WTC11 (cell line): ENCODE results near the gene NR4A3.

Experiments
- AFF4 ChIP-seq: sonication (generic); formaldehyde crosslinking; IDR thresholded peaks from 2 replicates; pipeline ENCODE4 v1.8.1; 2023; ENCODE audit warnings: mild to moderate bottlenecking, missing genetic modification reagents, borderline replicate concordance
- CTCF ChIP-seq: fragments of 200-600 bp; IDR thresholded peaks from 2 replicates; pipeline ENCODE4 v1.8.0; 2022; ENCODE audit warnings: antibody characterized with exemption
- MAX ChIP-seq: sonication (generic); formaldehyde crosslinking; IDR thresholded peaks from 2 replicates; pipeline ENCODE4 v1.8.0; 2022; ENCODE audit warnings: mild to moderate bottlenecking, missing genetic modification reagents
- NFATC4 ChIP-seq: fragments of 250-450 bp; sonication (Bioruptor Pico); IDR thresholded peaks from 2 replicates; pipeline ENCODE4 v1.9.0; 2021; ENCODE audit warnings: mild to moderate bottlenecking
- NFE2L1 ChIP-seq: sonication (generic); formaldehyde crosslinking; IDR thresholded peaks from 2 replicates; pipeline ENCODE4 v1.8.1; 2023; ENCODE audit warnings: missing genetic modification reagents
- NFYB ChIP-seq: sonication (generic); formaldehyde crosslinking; conservative IDR thresholded peaks from 2 replicates; pipeline ENCODE4 v1.8.0; 2022; ENCODE audit warnings: low read depth, missing genetic modification reagents
- RORB ChIP-seq: fragments of 250-450 bp; sonication (Bioruptor Pico); IDR thresholded peaks from 2 replicates; pipeline ENCODE4 v1.9.0; 2021; ENCODE audit warnings: mild to moderate bottlenecking
- SP1 ChIP-seq: sonication (generic); formaldehyde crosslinking; conservative IDR thresholded peaks from 2 replicates; pipeline ENCODE4 v1.8.1; 2022; ENCODE audit warnings: missing genetic modification reagents
- ZNF121 ChIP-seq: sonication (generic); formaldehyde crosslinking; IDR thresholded peaks from 2 replicates; pipeline ENCODE4 v1.8.0; 2023; ENCODE audit warnings: missing genetic modification reagents
- ZNF263 ChIP-seq: sonication (generic); formaldehyde crosslinking; IDR thresholded peaks from 2 replicates; pipeline ENCODE4 v1.8.1; 2022; ENCODE audit warnings: low read depth, mild to moderate bottlenecking, moderate library complexity, missing genetic modification reagents
- TF ChIP-seq, protein P1 (sequence below): sonication (generic); formaldehyde crosslinking; IDR thresholded peaks from 2 replicates; pipeline ENCODE4 v1.8.0; 2022; ENCODE audit warnings: missing genetic modification reagents

DNA sequence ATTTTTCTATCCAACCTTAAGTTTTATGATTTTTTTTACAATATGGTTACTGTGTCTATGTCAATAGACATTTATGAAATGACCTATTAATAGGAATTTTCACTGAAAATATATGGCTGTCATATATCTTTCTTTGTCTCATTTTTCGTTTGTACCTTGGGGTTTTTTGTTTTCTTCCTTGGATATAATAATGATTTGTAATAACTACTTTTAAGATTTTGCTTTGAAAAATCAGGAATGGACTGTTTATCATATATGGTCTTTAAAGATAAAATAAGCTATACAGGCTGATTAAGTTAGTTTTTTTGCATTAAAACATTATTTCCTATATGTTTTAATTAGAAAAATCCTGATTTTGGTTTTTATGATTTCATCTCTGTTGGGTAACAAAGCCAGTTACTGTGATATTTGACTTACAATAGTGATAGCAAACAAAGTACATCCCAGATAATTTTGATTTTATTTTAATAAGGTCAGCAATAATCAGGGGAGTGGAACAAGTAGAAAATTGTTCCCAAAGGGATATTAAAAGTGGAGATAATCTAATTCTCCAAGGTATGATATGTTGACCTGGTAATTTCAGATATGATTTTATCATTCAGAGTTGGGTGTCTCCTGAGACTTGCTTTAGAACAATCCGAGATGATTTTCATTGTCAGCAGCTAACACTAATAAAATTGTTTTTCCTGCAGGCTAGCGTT is 10.3 kb downstream of the NR4A3 start:
- no peak for TF ChIP-seq ZNF121 (CRISPR knock-in tag)
- no peak for TF ChIP-seq ZNF263 (CRISPR knock-in tag)
- TF ChIP-seq CTCF = no peak
- TF ChIP-seq, protein P1, sequence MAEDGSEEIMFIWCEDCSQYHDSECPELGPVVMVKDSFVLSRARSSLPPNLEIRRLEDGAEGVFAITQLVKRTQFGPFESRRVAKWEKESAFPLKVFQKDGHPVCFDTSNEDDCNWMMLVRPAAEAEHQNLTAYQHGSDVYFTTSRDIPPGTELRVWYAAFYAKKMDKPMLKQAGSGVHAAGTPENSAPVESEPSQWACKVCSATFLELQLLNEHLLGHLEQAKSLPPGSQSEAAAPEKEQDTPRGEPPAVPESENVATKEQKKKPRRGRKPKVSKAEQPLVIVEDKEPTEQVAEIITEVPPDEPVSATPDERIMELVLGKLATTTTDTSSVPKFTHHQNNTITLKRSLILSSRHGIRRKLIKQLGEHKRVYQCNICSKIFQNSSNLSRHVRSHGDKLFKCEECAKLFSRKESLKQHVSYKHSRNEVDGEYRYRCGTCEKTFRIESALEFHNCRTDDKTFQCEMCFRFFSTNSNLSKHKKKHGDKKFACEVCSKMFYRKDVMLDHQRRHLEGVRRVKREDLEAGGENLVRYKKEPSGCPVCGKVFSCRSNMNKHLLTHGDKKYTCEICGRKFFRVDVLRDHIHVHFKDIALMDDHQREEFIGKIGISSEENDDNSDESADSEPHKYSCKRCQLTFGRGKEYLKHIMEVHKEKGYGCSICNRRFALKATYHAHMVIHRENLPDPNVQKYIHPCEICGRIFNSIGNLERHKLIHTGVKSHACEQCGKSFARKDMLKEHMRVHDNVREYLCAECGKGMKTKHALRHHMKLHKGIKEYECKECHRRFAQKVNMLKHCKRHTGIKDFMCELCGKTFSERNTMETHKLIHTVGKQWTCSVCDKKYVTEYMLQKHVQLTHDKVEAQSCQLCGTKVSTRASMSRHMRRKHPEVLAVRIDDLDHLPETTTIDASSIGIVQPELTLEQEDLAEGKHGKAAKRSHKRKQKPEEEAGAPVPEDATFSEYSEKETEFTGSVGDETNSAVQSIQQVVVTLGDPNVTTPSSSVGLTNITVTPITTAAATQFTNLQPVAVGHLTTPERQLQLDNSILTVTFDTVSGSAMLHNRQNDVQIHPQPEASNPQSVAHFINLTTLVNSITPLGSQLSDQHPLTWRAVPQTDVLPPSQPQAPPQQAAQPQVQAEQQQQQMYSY (CRISPR knock-in tag) = no peak
- TF ChIP-seq NFATC4 (CRISPR knock-in tag) = no peak
- no peak for TF ChIP-seq NFYB (CRISPR knock-in tag)
- TF ChIP-seq SP1 (CRISPR knock-in tag) = no peak
- TF ChIP-seq MAX = no peak
- no peak for TF ChIP-seq RORB (CRISPR knock-in tag)
- TF ChIP-seq NFE2L1 (CRISPR knock-in tag) = no peak
- no peak for TF ChIP-seq AFF4
